ENCODE measurements around the gene TLE3.

The TLE3 gene

GRCh38 chr15:70023769-70024491 lies 73.8 kb downstream of the TLE3 start:
- H3K4me3 ChIP-seq (ENCODE audit: low read depth, low read length) = no peak overlapping the region
- TF ChIP-seq, protein P1, sequence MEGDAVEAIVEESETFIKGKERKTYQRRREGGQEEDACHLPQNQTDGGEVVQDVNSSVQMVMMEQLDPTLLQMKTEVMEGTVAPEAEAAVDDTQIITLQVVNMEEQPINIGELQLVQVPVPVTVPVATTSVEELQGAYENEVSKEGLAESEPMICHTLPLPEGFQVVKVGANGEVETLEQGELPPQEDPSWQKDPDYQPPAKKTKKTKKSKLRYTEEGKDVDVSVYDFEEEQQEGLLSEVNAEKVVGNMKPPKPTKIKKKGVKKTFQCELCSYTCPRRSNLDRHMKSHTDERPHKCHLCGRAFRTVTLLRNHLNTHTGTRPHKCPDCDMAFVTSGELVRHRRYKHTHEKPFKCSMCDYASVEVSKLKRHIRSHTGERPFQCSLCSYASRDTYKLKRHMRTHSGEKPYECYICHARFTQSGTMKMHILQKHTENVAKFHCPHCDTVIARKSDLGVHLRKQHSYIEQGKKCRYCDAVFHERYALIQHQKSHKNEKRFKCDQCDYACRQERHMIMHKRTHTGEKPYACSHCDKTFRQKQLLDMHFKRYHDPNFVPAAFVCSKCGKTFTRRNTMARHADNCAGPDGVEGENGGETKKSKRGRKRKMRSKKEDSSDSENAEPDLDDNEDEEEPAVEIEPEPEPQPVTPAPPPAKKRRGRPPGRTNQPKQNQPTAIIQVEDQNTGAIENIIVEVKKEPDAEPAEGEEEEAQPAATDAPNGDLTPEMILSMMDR (IDR thresholded peaks at IDR 0.05; ENCODE audit: low read depth, low read length) = no peak
- in situ Hi-C loops (cut with HindIII; ENCODE audit: low sequenced_read_pairs) = no loop called here
- peak; percentile 49 for DNase-seq (ENCODE audit: low read depth, low spot score)

DNA sequence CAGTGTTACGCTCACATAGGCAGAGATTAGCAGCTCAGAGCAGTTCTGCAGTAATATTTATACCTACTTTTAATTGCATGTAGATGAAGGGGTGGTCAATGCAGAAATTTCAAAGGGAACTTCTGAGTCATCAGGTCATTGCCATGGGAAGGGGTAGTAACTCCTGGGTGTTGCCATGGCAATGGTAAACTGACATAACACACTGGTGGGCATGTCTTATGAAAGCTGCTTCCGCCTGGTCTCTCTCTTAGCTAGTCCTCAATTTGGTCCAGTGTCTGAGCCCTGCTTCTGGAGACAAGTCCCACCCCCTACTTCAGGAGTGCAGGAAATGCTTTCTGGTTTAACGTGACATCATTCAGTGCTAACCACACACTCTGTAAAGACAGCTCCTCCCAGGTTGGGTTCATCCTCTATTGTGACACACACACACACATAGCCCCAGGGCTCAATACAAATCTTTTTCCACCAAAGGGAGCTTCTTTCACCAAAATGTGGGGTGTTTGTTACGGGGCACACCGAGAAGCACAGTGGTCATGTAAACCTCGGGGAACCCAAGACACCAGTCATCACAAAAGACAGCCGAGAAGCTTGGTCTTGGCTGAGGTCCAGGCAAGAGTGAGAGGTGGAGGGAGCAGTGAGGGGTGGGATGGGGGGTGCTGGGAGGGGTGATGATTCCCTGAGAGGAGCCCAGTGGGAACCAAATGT lies 74.5 kb downstream of the TLE3 start:
- TF ChIP-seq, protein P1 (IDR thresholded peaks at IDR 0.05; ENCODE audit: low read depth, low read length) = no peak
- no peak overlapping the region for H3K4me3 ChIP-seq (ENCODE audit: low read depth, low read length)
- peak; percentile 74 for DNase-seq (ENCODE audit: low read depth, low spot score)
- in situ Hi-C loops (cut with HindIII; ENCODE audit: low sequenced_read_pairs) = no loop called here

DNA sequence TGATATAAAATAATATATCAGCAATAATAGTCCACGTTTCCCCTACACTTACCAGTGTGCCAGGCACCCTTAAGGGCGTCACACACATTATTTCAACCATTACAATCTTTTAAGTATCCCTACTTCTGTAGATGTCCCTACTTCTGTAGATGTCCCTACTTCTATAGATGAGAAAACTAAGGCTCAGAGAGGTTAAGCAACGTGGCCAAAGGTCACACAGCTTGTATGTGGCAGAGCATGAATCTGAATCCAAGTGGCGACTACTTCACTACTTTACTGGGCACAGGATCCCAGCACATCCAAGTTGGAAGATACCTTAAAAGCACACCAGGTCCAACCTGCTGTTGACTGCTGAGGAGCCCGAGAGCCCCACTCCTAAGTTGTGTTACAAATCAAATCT lies 77.5 kb downstream of the TLE3 start:
- in situ Hi-C loops (cut with HindIII; ENCODE audit: low sequenced_read_pairs) = no loop called here
- TF ChIP-seq, protein P1 (IDR thresholded peaks at IDR 0.05; ENCODE audit: low read depth, low read length) = no peak
- no peak for DNase-seq (ENCODE audit: low read depth, low spot score)
- H3K4me3 ChIP-seq (ENCODE audit: low read depth, low read length) = no peak overlapping the region

GRCh38 chr15:70018646-70019600 lies 78.8 kb downstream of the TLE3 start:
- in situ Hi-C loops (cut with HindIII; ENCODE audit: low sequenced_read_pairs) = no loop called here
- TF ChIP-seq, protein P1 (IDR thresholded peaks at IDR 0.05; ENCODE audit: low read depth, low read length) = no peak
- H3K4me3 ChIP-seq (ENCODE audit: low read depth, low read length) = no peak overlapping the region
- DNase-seq (ENCODE audit: low read depth, low spot score) = no peak

DNA sequence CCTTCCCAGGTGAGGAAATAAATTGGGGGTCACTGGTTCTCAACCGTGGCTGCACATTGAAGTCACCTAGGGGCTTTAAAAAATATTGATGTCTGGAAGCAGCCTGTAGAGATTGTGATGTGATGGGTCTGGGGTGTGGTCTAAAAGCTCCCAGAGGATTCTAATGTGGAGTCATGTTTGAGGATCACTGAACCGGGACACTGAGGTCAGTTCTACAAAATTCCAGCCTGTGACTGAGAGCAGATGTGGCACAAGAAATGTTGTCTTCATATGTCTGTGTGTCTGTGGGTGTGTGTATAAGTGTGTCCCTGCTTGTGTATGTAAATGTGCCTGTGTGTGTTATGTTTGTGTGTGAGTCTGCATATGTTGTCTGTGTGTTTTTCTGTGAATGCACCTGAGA lies 79.9 kb downstream of the TLE3 start:
- TF ChIP-seq, protein P1 (IDR thresholded peaks at IDR 0.05; ENCODE audit: low read depth, low read length) = no peak
- DNase-seq (ENCODE audit: low read depth, low spot score) = no peak
- no peak overlapping the region for H3K4me3 ChIP-seq (ENCODE audit: low read depth, low read length)
- in situ Hi-C loops (cut with HindIII; ENCODE audit: low sequenced_read_pairs) = no loop called here

DNA sequence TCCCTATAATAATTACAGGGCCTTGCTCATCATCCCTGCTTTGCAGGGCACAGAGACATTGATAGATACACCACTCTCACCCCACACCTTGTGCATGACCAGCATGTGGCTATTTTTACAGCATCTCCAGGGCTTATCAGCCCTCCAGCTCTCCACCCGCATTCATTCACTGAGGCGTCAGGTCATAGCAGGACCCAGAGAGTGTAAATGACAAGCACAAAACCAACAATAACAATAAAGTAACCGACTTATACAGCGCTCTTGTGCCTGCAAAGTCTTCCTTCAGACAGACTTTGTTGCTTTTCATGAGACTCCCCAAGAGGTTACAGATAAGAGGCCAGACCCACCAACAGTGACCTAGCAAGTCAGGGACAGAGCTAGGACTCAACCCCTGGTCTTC lies 80.7 kb downstream of the TLE3 start:
- no peak for DNase-seq (ENCODE audit: low read depth, low spot score)
- H3K4me3 ChIP-seq (ENCODE audit: low read depth, low read length) = no peak overlapping the region
- in situ Hi-C loops (cut with HindIII; ENCODE audit: low sequenced_read_pairs) = no loop called here
- TF ChIP-seq, protein P1 (IDR thresholded peaks at IDR 0.05; ENCODE audit: low read depth, low read length) = no peak

Measured in astrocyte of the spinal cord (primary cell).